ENCODE data around the gene TRERF1.

DNA sequence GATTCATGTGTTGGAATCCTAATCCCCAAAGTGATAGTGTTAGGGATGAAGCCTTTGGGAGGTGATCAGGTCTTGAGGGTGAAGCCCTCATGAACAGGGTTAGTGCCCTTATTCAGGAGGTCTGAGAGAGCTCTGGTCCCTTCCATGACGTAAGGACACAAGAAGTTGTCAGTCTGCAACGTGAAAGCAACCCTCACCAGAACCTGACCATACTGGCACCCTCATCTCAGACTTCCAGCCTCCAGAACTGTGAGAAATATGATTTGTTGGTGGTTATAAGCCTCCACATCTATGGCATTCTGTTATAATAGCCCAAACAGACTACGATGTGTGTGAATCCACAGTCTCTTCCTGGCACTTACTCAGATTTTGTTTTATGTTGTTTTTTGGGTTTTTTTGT, 90.7 kb downstream of the TRERF1 start:
- TF ChIP-seq, protein P1, sequence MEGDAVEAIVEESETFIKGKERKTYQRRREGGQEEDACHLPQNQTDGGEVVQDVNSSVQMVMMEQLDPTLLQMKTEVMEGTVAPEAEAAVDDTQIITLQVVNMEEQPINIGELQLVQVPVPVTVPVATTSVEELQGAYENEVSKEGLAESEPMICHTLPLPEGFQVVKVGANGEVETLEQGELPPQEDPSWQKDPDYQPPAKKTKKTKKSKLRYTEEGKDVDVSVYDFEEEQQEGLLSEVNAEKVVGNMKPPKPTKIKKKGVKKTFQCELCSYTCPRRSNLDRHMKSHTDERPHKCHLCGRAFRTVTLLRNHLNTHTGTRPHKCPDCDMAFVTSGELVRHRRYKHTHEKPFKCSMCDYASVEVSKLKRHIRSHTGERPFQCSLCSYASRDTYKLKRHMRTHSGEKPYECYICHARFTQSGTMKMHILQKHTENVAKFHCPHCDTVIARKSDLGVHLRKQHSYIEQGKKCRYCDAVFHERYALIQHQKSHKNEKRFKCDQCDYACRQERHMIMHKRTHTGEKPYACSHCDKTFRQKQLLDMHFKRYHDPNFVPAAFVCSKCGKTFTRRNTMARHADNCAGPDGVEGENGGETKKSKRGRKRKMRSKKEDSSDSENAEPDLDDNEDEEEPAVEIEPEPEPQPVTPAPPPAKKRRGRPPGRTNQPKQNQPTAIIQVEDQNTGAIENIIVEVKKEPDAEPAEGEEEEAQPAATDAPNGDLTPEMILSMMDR (IDR thresholded peaks at IDR 0.05; ENCODE audit: insufficient read depth, low read length, poor library complexity, severe bottlenecking), result no peak
- no peak for TF ChIP-seq EZH2phosphoT487 (conservative IDR thresholded peaks at IDR 0.05; ENCODE audit: low read length)
